K562 (cell line): Measurements from ENCODE around the gene NECTIN1.

Source experiments
- FOSL1 ChIP-seq: fragments of 200-800 bp; sonication (Bioruptor generic); conservative IDR thresholded peaks from 2 replicates; pipeline ENCODE4 v1.6.1; 2016; ENCODE audit warnings: missing genetic modification characterization, missing compliant biosample characterization
- FOXJ3 ChIP-seq: sonication (generic); formaldehyde crosslinking; IDR thresholded peaks from 2 replicates; pipeline ENCODE4 v1.4.0; 2020; ENCODE audit warnings: mild to moderate bottlenecking, missing genetic modification reagents
- MIER1 ChIP-seq: fragments of 450-650 bp; IDR thresholded peaks from 2 replicates; pipeline ENCODE4 v1.6.1; 2016; ENCODE audit warnings: antibody characterized with exemption, mild to moderate bottlenecking, low read depth
- NFE2L1 ChIP-seq: fragments of 450-650 bp; IDR thresholded peaks from 2 replicates; pipeline ENCODE4 v1.6.1; 2016; ENCODE audit warnings: missing genetic modification characterization, low read depth, mild to moderate bottlenecking, missing compliant biosample characterization, moderate library complexity, borderline replicate concordance
- PBX2 ChIP-seq, 2 experiments: IDR thresholded peaks in 1 of 2; conservative IDR thresholded peaks in 1 of 2; 2 replicates each; pipeline ENCODE4 v1.6.1; 2016; ENCODE audit warnings: low read depth in 2 of 2, mild to moderate bottlenecking in 1 of 2, missing compliant biosample characterization in 1 of 2, missing genetic modification characterization in 1 of 2, moderate library complexity in 1 of 2
- PHF8 ChIP-seq: fragments of 200-600 bp; sonication (generic); IDR thresholded peaks from 2 replicates; pipeline ENCODE4 v1.6.1; 2012; ENCODE audit warnings: mixed run types, mild to moderate bottlenecking, inconsistent platforms, low read length, moderate library complexity, borderline replicate concordance
- POLR2AphosphoS5 ChIP-seq: IDR thresholded peaks from 2 replicates; pipeline ENCODE4 v1.6.1; 2011; ENCODE audit warnings: mild to moderate bottlenecking, low read depth, low read length, moderate library complexity; ENCODE audit not compliant: control insufficient read depth, insufficient read depth
- RFX5 ChIP-seq: IDR thresholded peaks from 2 replicates; pipeline ENCODE4 v1.6.1; 2011; ENCODE audit warnings: low read depth, mild to moderate bottlenecking, improper control_type of control experiment, low read length

- TF ChIP-seq PBX2 (CRISPR knock-in tag; IDR thresholded peaks at IDR 0.05; ENCODE audit: low read depth) (no peak), PBX2 (tag; conservative IDR thresholded peaks at IDR 0.05; ENCODE audit: low read depth) (no peak), MIER1 (no peak), NFE2L1 (tag) (no peak), POLR2AphosphoS5 (no peak), RFX5 (no peak), PHF8 (no peak), FOXJ3 (CRISPR knock-in tag) (no peak), FOSL1 (tag) (no peak)
These were observed 14.0 kb upstream of the NECTIN1 start for GRCh38 chr11:119743006-119743405.
